Right cardiac atrium (tissue), 5 donors: ENCODE measurements around the gene PTPRD. TPM values are rescaled to one million over a fixed set of nuclear protein-coding genes. Genes with fewer than 3 reads are reported as not detected.

ENCODE experiments used
- ATAC-seq, 2 donors: fragments of 200-7000 bp; cut with Tn5 transposase; one replicate each; pipeline versions ENCODE4 v1.8.0 to v1.9.1; 2020; ENCODE audit warnings: moderate library complexity in 2 of 2, mild to moderate bottlenecking in 1 of 2
- DNase-seq, 3 donors: peaks; one replicate each; pipeline ENCODE4 v3.0.0-alpha.2; 2020
- H3K27ac ChIP-seq: one replicate; pipeline ENCODE4 v1.5.1; 2013; ENCODE audit warnings: mild to moderate bottlenecking, low read length, control low read depth, moderate library complexity
- H3K27me3 ChIP-seq: one replicate; pipeline ENCODE4 v1.6.1; 2013; ENCODE audit not compliant: control insufficient read depth, insufficient read depth
- H3K4me1 ChIP-seq: one replicate; pipeline ENCODE4 v1.6.1; 2013; ENCODE audit warnings: low read length; ENCODE audit not compliant: control insufficient read depth, insufficient read depth
- H3K4me3 ChIP-seq: one replicate; pipeline ENCODE4 v1.5.1; 2013; ENCODE audit warnings: low read length, control low read depth
- H3K9me3 ChIP-seq: one replicate; pipeline ENCODE4 v1.6.1; 2013; ENCODE audit warnings: low read length; ENCODE audit not compliant: control insufficient read depth
- WGBS: extraction: QIAGEN DNeasy Blood & Tissue Kit; methylation state at CpG from one replicate; pipeline ENCODE4 v1.1.7; 2013; 5-methylcytosine and 5-hydroxymethylcytosine counted together
- intact Hi-C, 4 donors: fragments of 100-400 bp; cut with DNase I; formaldehyde crosslinking; loops; one replicate each; pipeline versions ENCODE4 v1.11.0 to v1.14.0; 2022 to 2023
- polyA plus RNA-seq: library from polyadenylated mRNA; stranded (reverse); fragments of 200-250 nt; gene quantifications from one replicate; pipeline ENCODE4 v1.2.3, GENCODE V29; 2013
- total RNA-seq, 4 donors: library from RNA; stranded (reverse); fragmentation: NEBNext Ultra II Directional; extraction: Animal tissue kit (Norgen Biotek cat#: 25700); gene quantifications; one replicate each; pipeline ENCODE4 v1.2.1, GENCODE V29; 2021
- donor health status: healthy with polysubstance abuse.
- donor health status: DM: no; HTN: yes; CAD: no.
- donor health status: DM: no; HTN: no; CAD: no.
- donor health status: DM: no; HTN: yes; CAD: no; lungs with severe emphysema.
- donor health status: DM: yes; HTN: yes; CAD: no.

PTPRD gene
- total and polyA plus RNA-seq, 5 donors: 1.3 to 11.8 (median 7.1) TPM

DNA sequence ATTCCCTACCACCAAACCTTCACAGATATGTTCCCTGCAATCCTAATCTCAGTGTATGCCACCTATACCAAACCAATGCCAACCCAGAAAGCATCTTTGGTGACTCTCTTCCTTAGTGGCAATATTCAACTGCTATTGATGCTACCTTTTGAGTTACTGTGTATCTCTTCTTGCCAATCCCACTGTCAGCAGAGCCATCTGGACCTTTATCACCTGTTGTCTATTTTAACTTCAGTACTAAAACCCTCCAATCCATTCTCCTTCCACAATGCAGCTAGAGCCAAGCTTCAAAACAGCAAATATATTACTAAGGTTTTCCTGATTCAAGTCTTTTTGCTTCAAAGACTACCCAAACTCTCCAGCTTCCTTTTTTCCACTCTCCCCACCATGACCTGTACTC is 2036.1 kb downstream of the PTPRD start:
- intact Hi-C loops: no loop called here
- ATAC-seq (no peak), DNase-seq (no peak)
- Histone ChIP-seq H3K27ac (no peak overlapping the region), H3K4me3 (no peak overlapping the region), H3K4me1 (no peaks in the 10 kb centered on the region), H3K9me3 (no peaks in the 10 kb centered on the region), H3K27me3 (no peaks in the 10 kb centered on the region)

DNA sequence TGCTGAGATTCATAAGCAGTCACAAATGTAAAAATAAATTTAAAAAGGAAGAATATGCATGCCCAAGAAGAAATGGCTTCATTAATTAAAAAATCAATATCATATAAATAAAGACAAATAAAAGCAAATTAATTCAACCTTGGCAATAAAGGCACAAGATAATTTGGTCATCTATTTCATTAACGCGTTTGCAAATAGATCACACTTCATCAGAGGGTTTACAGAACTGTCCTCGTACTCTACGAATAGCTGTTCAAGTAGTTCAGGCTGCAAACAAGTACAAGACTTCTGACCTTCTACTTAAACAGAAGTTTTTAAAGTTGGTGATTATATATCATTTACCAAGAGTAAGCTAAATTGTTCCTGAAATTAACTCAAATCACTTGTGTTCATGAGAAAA is 2038.0 kb downstream of the PTPRD start:
- ATAC-seq (no peak), DNase-seq (no peak)
- intact Hi-C loops: loop anchor here in 1 of 4 donors (5.0 kb wide), 1 partner anchor 137 kb away; no protein-coding TSS in a partner anchor
- Histone ChIP-seq H3K9me3 (no peaks in the 10 kb centered on the region), H3K4me1 (no peaks in the 10 kb centered on the region), H3K4me3 (no peak overlapping the region), H3K27ac (no peak overlapping the region), H3K27me3 (no peaks in the 10 kb centered on the region)
- WGBS: 95% methylated on average over 4 of the region's 4 CpGs

DNA sequence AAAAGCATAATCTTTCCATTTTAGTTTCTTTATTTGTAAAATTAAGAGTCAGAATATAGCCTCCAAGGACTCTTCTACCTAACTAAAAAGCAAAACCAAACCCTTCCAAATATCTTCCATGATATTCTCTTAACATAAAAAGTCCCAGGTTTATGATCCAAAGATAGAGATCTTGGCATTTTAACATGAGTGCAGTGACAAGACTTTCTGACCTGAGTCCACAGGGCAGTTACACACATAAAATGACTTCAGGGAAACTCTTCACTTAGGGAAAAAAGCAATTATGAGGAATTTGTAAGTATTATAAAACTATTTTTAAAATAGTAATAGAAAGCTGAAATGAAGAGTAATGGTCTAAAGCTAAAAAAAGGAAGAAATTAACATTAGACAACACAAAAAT is 2040.6 kb downstream of the PTPRD start:
- Histone ChIP-seq H3K27ac (no peak overlapping the region), H3K4me1 (no peaks in the 10 kb centered on the region), H3K27me3 (no peaks in the 10 kb centered on the region), H3K4me3 (no peak overlapping the region), H3K9me3 (no peaks in the 10 kb centered on the region)
- intact Hi-C loops: loop anchor here in 1 of 4 donors (5.0 kb wide), 1 partner anchor 140 kb away; no protein-coding TSS in a partner anchor
- no peak for DNase-seq
- no peak for ATAC-seq

DNA sequence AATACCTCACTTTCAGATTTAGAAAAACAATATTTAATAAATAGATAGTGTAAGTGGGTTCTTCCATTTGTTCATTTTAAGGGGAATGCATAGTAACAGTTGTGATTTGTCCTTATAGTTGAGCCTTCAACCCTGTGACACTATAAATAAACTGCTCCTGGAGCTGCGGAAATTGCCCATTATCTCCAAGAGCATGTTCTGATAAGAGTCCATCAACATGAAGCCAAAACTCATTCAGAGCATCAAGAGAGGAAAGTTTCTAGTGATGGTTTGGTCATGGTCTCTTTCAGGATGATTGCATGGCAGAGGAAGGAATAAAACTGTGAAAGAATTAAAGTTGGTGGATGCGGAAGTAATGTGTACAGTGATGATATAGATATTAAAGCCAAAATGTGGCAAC is 2041.2 kb downstream of the PTPRD start:
- Histone ChIP-seq H3K4me1 (no peaks in the 10 kb centered on the region), H3K27me3 (no peaks in the 10 kb centered on the region), H3K4me3 (no peak overlapping the region), H3K27ac (no peak overlapping the region), H3K9me3 (no peaks in the 10 kb centered on the region)
- WGBS: 43% methylated on average over 2 of the region's 2 CpGs
- ATAC-seq: peak in 1 of 2 donors; percentile 47
- no peak for DNase-seq
- intact Hi-C loops: loop anchor here in 1 of 4 donors (5.0 kb wide), 1 partner anchor 141 kb away; no protein-coding TSS in a partner anchor

DNA sequence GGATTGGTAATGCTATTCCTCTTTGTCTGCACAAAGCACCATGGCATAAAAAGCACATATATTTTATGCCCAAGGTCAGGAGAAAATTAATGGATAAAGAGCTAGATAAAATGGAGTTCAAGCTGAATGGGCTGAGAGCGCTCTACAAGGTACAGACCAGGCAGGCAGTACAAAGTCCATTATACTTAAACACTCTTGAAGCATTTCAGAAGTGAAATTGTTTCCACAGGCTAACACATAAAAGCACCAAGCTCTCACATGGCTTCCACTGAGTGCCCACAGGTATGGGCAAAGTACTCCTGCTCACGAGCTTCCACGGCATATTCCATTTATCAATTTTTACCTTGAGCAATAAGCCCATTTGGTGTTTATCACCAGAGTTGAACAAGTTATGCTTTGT is 2042.0 kb downstream of the PTPRD start:
- Histone ChIP-seq H3K27ac (no peak overlapping the region), H3K4me3 (no peak overlapping the region), H3K4me1 (no peaks in the 10 kb centered on the region), H3K9me3 (no peaks in the 10 kb centered on the region), H3K27me3 (no peaks in the 10 kb centered on the region)
- intact Hi-C loops: loop anchor here in 1 of 4 donors (5.0 kb wide), 1 partner anchor 142 kb away; no protein-coding TSS in a partner anchor
- no peak for DNase-seq
- 79% methylated on average over 3 of the region's 3 CpGs for WGBS
- ATAC-seq: no peak

DNA sequence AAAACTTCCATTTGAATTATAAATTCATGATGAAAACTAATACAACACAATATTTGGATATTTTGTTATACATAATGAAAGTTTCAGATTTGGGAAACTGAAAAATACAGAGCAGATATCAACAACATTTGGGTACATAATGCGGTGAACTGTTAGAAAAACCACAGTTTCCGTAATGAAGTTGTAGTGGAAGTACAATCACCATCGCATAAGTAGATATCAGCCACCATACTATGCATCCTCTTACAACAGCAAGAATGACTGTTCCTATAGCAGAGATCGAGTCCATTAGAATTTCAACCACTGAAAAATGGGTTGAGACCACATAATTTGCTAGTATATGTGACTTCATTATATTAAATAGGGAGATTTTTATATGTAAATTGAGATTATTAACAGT is 2043.0 kb downstream of the PTPRD start:
- no peak overlapping the region for H3K27ac ChIP-seq
- no peaks in the 10 kb centered on the region for H3K9me3 ChIP-seq
- WGBS: 89% methylated on average over 4 of the region's 4 CpGs
- no peak overlapping the region for H3K4me3 ChIP-seq
- no peak for ATAC-seq
- DNase-seq: no peak
- H3K4me1 ChIP-seq: no peaks in the 10 kb centered on the region
- no peaks in the 10 kb centered on the region for H3K27me3 ChIP-seq
- intact Hi-C loops: loop anchor here in 1 of 4 donors (5.0 kb wide), 1 partner anchor 142 kb away; no protein-coding TSS in a partner anchor

DNA sequence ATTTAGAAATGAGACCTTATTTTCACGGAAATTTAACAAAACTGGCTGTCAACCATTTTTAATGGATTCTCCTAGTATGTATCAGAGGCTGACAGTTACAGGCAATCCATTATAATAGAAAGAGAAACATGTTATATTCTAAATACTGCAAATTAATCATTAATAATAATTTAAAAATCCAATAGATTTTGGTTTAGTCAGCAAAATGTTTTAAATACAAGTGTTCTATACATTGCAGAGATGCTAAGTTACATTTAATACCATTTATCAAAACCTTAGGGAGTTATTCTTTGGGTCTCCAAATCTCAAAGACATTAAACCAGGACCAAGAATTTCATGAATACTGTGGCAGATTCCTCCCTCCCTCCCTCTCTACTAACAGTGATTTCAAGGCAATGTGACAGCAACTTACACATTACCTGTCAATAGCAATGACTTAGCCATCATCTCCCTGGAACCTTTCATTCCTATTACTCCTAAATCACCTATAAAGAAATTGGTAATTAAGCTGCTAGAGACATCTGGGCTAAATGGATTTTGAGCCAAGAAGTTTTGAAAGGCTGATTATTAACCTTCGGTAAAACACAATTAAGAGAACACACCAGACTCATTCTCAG is 2044.7 kb downstream of the PTPRD start:
- H3K9me3 ChIP-seq: no peaks in the 10 kb centered on the region
- no peak overlapping the region for H3K4me3 ChIP-seq
- no peaks in the 10 kb centered on the region for H3K27me3 ChIP-seq
- no peak overlapping the region for H3K27ac ChIP-seq
- DNase-seq: no peak
- WGBS: 87% methylated on average over 2 of the region's 2 CpGs
- no peaks in the 10 kb centered on the region for H3K4me1 ChIP-seq
- intact Hi-C loops: no loop called here
- no peak for ATAC-seq

DNA sequence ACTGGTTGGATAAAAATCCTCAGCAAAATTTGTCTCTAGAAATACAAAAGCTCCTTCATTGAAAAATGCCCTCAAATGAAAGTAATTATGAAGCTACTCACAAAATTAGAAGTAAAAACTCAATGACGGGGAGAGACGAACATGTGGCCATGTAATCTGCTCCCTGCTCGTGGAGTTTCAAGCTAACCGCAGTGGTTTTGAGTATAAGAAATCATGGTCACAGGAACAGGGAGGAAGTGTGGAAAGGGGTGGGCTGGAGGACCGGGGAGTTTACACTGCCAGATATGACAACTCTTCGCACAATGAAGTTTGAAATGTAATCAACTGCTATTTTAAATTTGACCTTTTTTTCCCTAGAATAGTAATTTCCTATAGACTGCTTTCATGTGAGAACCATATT is 2047.8 kb downstream of the PTPRD start:
- Histone ChIP-seq H3K27ac (no peak overlapping the region), H3K4me1 (no peaks in the 10 kb centered on the region), H3K4me3 (no peak overlapping the region), H3K27me3 (no peaks in the 10 kb centered on the region), H3K9me3 (no peaks in the 10 kb centered on the region)
- ATAC-seq (no peak), DNase-seq (no peak)
- WGBS: 46% methylated on average over 6 of the region's 6 CpGs
- intact Hi-C loops: no loop called here

DNA sequence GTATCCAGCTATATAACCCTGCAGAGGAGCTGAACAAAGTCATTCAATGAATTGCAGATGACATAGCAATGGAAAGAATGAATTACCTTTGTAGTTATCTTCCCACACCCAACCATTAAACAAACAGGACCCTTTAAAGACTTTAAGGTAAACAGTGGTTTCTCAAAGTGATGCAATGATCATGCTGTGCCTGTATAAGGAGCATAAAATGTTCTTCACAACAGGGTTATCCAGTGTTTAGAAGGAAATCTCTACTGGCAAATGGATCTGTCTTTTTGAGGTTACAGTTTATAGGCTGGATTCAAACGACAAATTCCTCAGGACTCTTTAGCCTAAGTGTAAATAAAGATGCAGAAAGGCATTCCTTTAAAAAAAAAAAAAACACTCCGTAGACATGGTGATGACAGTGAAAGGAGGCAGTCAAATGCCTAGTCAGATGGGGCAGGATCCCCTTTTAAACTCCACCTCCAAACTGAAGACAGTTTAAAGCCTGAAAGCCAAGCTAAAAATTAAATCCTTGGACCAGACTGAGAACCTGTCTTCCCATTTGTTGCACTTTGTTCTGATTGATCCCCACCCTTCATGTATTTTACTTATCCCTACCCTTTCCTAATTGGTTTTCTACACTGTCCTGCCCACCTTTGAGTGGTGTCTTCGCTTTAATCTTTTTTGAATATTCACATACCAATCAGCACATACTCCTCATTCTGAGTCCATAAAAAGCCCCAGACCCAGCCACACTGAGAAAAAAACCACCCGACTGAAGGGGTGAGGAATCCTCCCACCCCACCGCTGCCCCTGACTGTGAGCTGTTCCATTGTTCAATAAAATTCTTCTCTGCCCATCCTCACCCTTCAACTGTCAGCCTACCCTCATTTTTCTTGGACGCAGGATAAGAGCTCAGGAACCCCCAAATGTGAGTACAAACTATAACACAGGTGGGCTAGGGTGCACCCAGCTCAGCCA is 2052.0 kb downstream of the PTPRD start:
- H3K27ac ChIP-seq: no peak overlapping the region
- intact Hi-C loops: no loop called here
- ATAC-seq (no peak), DNase-seq (no peak)
- 71% methylated on average over 6 of the region's 6 CpGs for WGBS
- H3K27me3 ChIP-seq: no peaks in the 10 kb centered on the region
- no peak overlapping the region for H3K4me3 ChIP-seq
- H3K9me3 ChIP-seq: no peaks in the 10 kb centered on the region
- H3K4me1 ChIP-seq: no peaks in the 10 kb centered on the region

DNA sequence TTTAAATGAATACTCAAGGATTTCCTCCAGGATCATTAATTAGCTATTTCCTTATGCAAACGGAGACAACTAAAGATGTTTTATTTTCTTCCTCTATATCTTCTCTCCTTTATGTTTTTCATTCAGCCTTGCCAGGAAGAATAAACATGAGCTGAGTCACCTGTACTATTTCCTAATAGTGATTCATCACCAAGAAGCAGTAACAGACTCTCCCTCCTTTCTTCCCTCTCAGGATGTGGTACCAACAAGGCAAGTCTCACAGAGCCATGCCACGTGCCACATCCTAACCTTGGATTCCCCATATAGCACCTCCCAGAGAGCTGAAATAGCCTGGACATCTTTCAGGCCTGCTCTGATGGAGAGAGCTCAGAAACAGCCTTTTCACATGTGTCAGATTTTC is 2054.6 kb downstream of the PTPRD start:
- 67% methylated on average over 2 of the region's 2 CpGs for WGBS
- DNase-seq (no peak), ATAC-seq (no peak)
- no peaks in the 10 kb centered on the region for H3K27me3 ChIP-seq
- no peak overlapping the region for H3K4me3 ChIP-seq
- no peaks in the 10 kb centered on the region for H3K4me1 ChIP-seq
- no peak overlapping the region for H3K27ac ChIP-seq
- intact Hi-C loops: no loop called here
- H3K9me3 ChIP-seq: no peaks in the 10 kb centered on the region

DNA sequence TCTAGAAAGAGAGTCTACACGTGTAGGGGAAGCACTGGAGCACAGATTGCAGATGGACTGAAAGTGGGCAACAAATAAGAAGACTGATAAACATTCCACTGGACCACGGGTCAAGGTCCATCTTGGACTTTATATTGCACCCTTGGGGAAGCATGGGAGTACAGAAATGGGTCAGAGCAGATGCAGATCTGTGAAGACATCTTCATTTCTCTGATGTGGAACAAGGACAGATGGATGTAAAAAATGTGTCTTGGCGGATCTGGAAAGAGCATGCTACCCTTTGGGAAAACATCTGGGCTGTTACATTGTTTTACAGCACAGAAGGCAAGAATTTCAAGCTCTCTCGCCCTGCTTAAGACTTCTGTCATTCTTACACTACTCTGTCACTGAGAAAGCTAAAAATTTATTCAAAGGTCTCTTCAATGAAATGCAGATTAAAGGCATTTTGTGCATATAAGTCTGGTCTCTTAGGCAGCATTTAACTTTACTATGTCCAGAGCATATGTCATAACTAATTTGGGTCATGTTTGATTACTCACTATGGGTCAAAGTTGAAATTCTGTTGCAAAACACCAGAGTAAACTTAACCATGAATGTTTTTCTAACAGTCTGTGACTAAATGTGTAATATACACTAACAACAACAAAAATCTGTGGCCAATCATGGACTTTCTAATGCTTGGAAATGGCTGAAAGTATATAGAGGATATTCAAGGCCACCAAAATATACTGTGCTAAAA is 2056.9 kb downstream of the PTPRD start:
- WGBS: 51% methylated on average over 4 of the region's 4 CpGs
- DNase-seq (no peak), ATAC-seq (no peak)
- Histone ChIP-seq H3K4me1 (no peaks in the 10 kb centered on the region), H3K4me3 (no peak overlapping the region), H3K27ac (no peak overlapping the region), H3K9me3 (no peaks in the 10 kb centered on the region), H3K27me3 (no peaks in the 10 kb centered on the region)
- intact Hi-C loops: no loop called here
